Germinal center (tissue), 1 donor: ENCODE data around the gene TERT.

Source experiments
- DNase-seq: peaks from one replicate; pipeline ENCODE4 v3.0.0; 2012; ENCODE audit warnings: mixed read lengths, low spot score

The TERT gene

DNA sequence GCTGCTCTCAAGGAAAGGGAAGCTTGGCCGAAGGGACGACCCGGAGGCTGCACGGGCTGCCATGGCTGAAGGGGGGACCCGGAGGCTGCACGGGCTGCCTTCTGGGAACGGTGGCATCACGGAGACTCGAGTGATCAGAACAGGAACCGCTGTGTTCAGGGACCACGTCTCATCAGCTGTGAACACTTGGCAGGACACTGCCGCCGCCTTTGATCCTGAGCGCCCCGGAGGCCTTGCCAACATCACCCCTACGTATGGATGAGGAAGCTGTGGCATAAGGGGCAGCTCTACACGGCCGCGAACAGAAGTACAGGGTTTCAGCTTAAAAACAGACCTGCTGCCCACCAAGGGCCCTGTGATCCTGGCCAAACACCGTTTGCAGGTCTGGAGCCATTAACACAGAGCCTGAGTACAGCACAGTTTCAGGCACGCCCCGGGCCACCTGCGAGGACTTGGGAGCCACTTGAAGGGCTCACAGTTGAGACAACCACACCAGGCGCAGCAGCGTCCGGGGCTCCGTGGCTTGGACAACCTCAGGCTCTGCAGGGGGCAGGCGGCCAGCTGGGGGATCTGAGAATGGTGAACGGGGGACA is 23.9 kb upstream of the TERT start:
- DNase-seq, result no peak

DNA sequence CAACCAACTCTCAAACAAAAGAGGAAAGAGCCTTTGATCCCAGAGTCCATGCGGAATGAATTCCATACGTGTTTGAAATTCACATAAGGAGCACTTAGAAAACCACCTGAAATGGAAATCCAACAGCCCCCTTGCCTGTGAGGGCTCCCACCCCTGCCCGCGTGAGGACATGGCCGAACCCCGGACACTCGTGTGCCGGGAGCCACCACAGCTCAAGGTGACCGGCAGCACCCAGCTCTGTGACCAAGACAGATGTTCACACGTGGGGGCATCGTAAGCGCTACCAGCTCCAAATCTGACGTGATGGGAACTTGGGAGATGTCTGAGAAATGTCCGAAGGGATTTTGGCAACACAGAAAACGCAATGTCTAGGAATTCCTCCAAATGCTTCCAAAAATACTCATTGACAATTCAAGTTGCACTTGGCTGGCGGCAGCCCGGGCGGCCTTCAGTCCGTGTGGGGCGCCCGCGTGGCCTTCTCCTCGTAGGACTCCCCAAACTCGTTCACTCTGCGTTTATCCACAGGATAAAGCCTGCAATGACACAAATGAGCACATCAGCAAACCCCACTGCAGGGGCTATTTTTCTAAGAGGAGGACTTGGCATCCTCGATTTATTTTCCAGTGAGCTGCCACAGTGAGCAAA is 23.2 kb upstream of the TERT start:
- no peak for DNase-seq

GRCh38 chr5:1316588-1317340 is 21.9 kb upstream of the TERT start:
- no peak for DNase-seq

DNA sequence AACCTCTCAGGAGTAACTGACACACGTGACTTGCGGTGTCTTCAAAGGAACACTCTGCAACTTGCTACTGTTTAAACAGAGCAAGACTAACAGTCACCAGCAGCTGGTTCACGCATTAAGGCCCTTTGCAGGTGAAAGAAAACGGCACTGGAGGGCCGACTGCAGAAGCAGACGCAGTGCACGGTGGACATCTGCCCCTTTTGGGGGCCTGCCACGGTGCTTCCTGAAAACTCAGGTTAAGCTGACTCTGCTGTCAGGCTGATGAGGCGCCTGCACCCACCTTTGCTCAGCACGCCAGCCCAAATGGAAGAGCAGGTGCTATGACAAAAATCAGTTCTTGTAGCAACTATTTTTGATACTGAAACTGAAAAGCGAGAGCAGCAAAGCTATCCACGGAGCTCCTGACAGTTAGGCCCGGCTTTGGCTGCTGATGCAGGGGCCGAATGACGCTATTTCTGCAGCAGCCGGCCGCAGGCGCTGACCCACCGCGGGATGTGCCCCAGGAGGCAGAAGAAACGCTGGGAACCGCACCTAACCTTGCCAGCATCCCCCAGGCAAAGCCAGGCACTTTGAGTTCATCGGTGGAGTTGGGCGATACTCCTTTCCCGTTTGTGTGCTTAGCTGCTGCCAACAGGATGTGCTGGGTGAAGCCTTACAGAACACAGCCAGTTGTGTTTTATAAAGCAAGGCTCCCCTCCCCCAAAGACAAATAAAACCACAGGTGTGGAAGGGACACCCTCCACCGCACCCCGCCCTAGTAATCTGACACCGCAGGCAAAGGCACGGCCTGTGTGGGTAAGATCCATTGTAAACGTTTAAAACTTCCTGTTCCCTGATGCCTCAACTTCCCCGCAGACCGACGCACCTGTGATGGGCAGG is 21.1 kb upstream of the TERT start:
- DNase-seq, result peak; percentile 69

DNA sequence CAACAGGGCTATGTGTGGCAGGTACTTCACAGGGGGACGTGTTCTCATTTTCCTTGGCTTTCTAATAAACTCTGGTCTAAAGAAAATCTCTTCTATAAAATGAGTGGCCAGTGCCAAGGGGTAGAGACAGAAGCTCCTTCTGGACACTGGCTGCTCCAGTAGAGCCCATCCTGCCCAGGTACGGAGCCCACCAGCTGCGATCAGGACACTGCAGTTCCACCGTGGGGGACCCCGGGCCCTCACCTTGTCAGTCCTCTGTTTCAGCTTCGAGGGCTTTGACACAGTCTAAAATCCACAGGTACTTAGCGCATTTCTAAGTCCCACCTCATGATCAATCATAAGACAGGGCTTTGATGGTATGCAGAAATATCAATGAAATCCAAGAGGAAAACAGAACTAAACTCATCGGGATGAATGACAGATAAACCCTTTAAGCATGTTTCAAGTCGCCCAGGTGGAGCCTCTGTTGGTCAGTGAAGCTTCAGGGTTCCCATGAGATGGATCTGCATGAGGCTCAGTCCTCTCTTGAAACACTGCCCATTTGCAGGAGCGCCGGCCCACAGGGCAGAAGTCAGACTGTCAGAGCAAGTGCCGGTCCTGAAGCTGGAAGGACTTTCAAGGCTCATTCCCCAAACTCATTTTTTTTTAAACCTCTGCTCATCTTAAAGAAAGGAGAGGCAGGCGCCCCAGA is 20.3 kb upstream of the TERT start:
- DNase-seq, result no peak

DNA sequence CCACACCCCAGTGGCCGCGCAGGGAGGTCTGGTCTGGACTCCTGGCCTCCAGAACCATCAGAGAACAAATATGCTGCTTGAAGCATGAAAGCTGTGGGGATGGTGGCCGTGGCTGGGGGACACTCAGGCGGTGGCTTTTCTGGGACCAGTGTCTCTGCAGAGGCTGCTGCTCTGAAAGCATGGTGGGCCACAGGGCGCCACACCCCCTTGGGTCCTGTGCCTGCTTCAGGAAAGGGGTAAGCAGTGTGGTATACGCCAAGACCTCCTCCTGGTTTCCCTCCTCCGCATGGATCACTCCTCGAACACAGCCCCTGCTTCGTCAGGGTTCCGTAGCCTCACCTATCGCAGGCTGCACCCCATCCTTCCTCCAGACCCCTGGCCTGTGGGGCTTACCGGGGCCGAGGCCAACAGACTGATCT is 19.7 kb upstream of the TERT start:
- no peak for DNase-seq

GRCh38 chr5:1312993-1313833 is 18.3 kb upstream of the TERT start:
- DNase-seq, result peak; percentile 48

- no peak for DNase-seq
These were observed 17.3 kb upstream of the TERT start for GRCh38 chr5:1312206-1312605.

DNA sequence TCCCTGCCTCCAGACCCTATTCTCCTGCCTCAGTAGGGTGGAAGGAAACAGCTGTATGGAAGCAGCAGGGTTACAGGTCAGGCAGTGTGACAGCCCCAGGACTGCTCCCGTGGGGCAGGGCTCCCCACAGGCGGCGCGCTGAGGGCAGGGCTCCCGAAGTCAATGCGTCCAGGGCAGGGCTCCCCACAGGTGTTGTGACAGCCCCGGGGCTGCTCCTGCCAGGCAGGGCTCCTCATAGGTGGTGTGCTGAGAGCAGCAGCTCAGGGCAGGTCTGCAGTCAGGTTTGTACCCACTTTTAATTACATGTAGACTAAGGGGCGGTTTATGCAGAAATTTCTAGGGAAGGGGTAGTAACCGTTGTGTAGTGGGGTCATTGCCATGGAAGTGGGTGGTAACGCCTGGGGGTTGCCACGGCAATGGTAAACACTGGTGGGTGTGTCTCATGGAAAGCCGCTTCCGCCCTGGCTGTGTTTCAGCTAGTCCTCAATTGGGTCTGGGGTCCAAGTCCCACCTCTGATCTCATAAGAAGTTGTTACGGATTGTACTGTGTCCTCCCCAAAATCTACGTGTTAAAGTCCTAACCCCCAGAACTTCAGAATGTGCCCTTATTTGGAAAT is 16.7 kb upstream of the TERT start:
- DNase-seq, result no peak

DNA sequence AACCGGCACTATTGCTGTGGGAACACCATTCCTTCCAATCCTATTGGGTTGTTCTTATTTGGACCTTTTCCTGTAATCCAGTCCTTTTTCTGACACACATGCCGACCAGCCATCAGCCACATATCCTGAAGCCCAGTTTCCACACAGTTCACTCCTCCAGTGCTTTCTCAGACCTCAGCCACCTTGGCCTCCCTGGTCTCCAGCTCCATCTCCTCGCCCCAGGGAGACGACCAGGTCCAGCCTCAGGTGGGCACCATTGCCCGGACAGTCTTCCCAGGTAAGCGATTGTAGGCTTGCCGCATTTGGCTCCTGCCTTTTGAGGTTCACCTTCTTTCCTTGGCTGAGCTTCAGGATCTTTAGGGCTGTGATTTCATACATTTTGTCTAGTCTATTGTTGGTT is 15.2 kb upstream of the TERT start:
- no peak for DNase-seq

DNA sequence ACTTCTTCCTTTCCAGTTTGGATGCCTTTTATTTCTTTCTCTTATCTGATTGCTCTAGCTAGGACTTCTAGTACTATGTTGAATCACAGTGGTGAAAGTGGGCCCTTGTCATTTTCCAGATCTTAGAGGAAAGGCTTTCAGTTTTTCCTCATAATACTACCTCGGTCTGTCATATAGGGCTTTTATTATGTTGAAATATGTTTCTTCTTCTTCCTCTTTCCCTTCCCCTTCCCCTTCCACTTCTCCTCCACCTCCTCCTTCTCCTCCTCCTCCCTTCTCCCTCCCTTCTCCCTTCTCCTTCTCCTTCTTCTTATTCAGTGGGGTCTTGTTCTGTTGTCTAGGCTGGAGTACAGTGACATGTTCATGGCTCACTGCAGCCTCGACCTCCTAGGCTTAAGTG is 9.2 kb upstream of the TERT start:
- no peak for DNase-seq

DNA sequence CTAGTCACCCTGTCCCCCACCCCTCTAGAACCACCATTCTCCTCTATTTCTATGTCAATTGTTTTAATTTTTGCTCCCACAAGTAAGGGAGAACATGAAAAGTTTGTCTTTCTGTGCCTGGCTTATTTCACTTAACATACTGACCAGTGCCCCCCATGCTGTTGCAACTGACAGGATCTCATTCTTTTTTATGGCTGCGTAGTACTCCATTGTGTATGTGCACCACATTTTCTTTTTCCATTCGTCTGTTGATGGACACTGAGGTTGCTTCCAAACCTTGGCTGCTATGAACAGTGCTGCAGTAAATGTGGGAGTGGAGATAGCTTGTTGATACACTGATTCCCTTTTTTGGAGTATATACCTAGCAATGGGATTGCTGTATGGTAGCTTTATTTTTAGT is 7.4 kb upstream of the TERT start:
- DNase-seq, result no peak

DNA sequence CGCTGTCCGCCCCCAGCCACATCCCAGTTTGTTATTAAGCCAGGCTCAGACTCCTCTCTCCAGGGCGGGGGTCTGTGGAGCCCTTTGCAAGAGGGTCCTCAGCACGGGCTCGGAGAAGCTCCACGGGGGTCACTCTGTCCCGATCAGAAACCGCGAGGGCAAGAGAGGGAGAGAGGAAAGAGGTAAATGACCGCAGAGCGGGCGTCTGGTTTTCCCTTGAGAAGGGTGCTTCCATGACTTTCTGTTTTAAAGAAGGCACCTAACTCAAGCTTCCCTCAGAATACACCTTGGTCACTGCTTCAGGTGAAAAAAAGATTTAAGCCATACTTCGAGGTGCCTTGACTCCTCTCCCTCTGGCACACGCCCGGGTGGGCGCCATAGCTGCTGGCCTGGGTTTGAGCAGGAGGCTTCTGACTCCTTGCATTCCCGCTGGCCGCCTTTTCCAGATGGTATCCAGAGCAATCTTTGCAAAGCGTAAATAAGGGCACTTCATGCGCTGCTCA is 5.8 kb upstream of the TERT start:
- no peak for DNase-seq

DNA sequence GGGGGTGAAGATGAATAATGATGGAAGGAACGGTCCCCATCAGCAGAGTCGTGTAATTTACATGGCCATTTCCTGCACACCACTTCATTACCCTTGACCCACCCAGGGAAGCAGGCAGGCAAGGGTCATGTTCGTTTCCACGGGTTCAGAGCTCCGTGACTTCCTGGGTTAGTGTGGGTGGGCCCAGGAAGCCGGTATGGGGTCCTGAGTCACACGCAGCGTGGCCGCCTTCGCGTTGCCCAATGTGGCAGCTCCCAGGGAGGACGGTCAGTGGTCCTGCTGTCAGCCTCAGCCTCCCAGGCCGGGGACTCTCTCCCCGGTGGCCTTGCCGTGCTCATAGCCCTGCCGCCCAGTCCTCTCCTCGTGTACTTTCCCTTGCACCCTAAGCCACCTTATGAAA is 5.1 kb upstream of the TERT start:
- DNase-seq, result no peak

DNA sequence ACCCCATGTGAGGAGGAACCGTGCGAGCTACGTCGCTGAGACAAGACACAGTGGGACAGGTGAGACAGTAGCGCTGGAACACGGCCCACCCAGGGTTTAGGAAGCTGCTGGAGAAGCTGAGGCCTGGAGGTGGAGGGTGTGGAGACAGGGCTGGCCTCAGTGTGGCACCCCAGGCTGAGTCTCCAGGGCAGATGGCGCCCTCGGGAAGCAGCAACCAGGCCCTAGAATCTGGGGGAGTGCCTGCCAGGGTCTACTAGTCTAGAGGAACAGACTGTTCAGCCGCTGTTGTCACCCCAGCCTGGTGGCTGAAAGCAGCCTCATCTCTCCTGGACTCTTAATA is 4.6 kb upstream of the TERT start:
- DNase-seq, result no peak

DNA sequence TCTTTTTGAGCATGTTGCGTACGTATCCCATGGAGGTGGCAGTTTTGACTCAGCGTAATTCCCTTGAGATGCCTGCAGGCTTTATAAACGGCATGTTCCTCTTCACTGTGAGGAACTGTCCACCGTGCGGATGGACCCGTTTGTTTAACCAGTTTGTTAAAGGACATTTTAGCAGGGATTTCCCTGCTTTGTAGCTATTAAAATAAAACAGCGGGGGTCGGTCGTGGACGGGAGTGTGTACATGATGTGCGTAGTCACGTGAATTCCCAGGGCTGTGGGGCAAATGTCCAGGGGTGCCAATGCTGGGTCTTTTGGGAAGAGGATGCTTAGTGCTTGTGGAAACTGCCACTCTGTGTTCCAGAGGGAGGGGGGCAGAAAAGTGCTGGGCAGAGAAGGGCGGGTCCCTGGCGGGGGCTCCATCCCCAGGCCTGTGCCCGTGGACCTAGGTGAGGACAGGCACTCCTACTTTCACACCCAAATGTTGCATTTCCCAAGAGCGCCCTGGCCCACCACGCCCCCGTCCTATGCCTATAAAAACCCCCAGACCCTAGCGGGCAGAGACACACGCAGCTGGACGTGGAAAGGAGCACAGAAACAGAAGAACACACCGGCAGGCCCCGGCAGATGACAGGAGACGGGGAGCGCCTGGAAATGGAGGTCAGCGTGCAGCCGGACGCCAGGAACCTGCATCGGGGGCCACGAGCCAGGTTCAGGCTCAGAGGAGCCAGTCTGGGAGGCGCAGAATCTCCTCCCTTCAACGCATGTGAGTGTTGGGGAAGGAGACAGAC is 4.0 kb upstream of the TERT start:
- no peak for DNase-seq

DNA sequence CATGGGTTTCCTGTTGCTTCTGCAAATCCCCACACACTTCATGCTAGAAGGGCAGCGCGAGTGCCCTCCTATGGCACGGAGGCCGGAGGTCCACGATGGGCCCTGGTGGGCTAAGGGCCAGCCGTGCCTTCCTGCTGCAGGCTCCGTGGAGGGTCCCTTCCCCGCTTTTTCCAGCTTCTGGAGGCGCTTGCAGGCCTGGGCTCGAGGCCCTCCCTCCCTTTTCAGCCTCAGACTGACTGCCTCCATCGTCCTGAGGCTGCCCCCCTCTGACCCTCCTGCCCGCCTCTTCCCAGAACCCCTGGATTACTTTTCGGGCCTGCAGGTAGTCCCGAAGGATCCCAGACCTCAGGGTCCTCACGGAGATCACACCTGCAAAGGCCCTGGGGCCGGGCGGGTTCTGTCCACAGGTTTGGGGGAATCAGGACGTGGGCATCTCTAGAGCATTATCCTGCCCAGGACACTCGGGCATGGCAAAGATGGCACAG is 3.2 kb upstream of the TERT start:
- no peak for DNase-seq

DNA sequence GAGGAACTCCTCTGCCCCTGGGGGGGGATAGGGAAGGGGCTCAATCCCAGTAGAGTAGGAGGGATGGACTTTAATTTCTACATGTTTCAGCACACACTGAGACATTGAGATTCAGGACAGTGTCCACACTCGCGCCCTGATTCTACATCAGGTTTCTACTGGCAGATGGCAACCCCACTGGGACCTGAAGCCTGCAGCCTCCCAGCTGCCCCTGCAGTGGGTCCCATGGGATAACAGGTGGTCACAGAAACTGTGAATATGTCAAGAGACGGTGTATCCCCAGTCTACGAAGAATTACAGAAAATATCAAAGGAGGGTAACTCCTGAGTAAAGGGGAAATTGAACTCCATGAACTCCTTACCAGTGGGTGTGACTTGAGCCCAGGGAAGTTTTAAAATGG is 2.4 kb upstream of the TERT start:
- peak; percentile 61 for DNase-seq

DNA sequence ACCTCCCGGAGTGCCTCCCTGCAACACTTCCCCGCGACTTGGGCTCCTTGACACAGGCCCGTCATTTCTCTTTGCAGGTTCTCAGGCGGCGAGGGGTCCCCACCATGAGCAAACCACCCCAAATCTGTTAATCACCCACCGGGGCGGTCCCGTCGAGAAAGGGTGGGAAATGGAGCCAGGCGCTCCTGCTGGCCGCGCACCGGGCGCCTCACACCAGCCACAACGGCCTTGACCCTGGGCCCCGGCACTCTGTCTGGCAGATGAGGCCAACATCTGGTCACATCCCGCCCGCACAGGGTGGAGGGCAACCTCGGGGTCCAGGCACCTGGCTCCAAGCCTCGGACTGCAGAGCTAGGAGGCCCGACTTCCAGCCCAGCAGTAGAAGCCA is 776 bp upstream of the TERT start:
- DNase-seq, result no peak
